ENCODE results near the gene ZNF57. TPM values are rescaled to one million over a fixed set of nuclear protein-coding genes. Genes with fewer than 3 reads are reported as not detected.
"Not testable (repeated sequence)": the region's sequence is repeated elsewhere in the genome, so short reads cannot be mapped to it uniquely, and the experiment has no call there.

ZNF57 gene
- total RNA-seq, 6 experiments from 2014 or later: 0.98 to 2.9 (median 1.7) TPM

- DNase-seq (no peak), ATAC-seq (no peak)
- Histone ChIP-seq H3K4me1 (no peaks in the 10 kb centered on the region), H3K4me3 (no peak overlapping the region), H3K9me3 (peaks cover 0 to 29% (median 7%) of the 10 kb centered on the region in 4 donors), H3K27me3 (no peaks in the 10 kb centered on the region), H3K27ac (no peak overlapping the region), H3K36me3 (peaks cover 0 to 32% (median 21%) of the 10 kb centered on the region in 4 donors)
- no peak for TF ChIP-seq POLR2A (IDR thresholded peaks at IDR 0.05)
- TF ChIP-seq, protein P1, sequence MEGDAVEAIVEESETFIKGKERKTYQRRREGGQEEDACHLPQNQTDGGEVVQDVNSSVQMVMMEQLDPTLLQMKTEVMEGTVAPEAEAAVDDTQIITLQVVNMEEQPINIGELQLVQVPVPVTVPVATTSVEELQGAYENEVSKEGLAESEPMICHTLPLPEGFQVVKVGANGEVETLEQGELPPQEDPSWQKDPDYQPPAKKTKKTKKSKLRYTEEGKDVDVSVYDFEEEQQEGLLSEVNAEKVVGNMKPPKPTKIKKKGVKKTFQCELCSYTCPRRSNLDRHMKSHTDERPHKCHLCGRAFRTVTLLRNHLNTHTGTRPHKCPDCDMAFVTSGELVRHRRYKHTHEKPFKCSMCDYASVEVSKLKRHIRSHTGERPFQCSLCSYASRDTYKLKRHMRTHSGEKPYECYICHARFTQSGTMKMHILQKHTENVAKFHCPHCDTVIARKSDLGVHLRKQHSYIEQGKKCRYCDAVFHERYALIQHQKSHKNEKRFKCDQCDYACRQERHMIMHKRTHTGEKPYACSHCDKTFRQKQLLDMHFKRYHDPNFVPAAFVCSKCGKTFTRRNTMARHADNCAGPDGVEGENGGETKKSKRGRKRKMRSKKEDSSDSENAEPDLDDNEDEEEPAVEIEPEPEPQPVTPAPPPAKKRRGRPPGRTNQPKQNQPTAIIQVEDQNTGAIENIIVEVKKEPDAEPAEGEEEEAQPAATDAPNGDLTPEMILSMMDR (IDR thresholded peaks at IDR 0.05): no peak
- intact Hi-C loops (cut with DNase I): no loop called here
- 99% methylated on average over 14 of the region's 18 CpGs for WGBS (ENCODE audit: insufficient coverage, low coverage, low lambda C conversion rate, missing lambda C conversion rate)
These were observed 32.8 kb downstream of the ZNF57 start for GRCh38 chr19:2933490-2933910.

GRCh38 chr19:2935863-2936262 lies 35.1 kb downstream of the ZNF57 start:
- ATAC-seq; H3K4me3 ChIP-seq; H3K4me1 ChIP-seq; H3K27me3 ChIP-seq; intact Hi-C loops (cut with DNase I); DNase-seq; H3K27ac ChIP-seq: not testable (repeated sequence)
- 100% methylated on average over 4 of the region's 4 CpGs for WGBS (ENCODE audit: insufficient coverage, low coverage, low lambda C conversion rate, missing lambda C conversion rate)
- peaks cover 0 to 29% (median 7%) of the 10 kb centered on the region in 4 donors for H3K9me3 ChIP-seq
- peaks cover 0 to 38% (median 21%) of the 10 kb centered on the region in 4 donors for H3K36me3 ChIP-seq

- H3K36me3 ChIP-seq: peaks cover 0 to 9% (median under 1%) of the 10 kb centered on the region in 4 donors
- WGBS (ENCODE audit: insufficient coverage, low coverage, low lambda C conversion rate, missing lambda C conversion rate): 66% methylated on average over 11 of the region's 14 CpGs
- DNase-seq (no peak), ATAC-seq (no peak)
- H3K27ac ChIP-seq: no peak overlapping the region
- intact Hi-C loops (cut with DNase I): no loop called here
- TF ChIP-seq, protein P1 (IDR thresholded peaks at IDR 0.05): no peak
- no peak for TF ChIP-seq POLR2A (IDR thresholded peaks at IDR 0.05)
- no peaks in the 10 kb centered on the region for H3K27me3 ChIP-seq
- H3K4me1 ChIP-seq: peaks cover 0 to 11% (median 0%) of the 10 kb centered on the region in 4 donors
- H3K4me3 ChIP-seq: no peak overlapping the region
- no peaks in the 10 kb centered on the region for H3K9me3 ChIP-seq
These were observed 42.4 kb downstream of the ZNF57 start for GRCh38 chr19:2942928-2943640.

GRCh38 chr19:2944403-2944774 lies 43.7 kb downstream of the ZNF57 start:
- 4% methylated on average over 8 of the region's 23 CpGs for WGBS (ENCODE audit: insufficient coverage, low coverage, low lambda C conversion rate, missing lambda C conversion rate)
- no peak for DNase-seq
- ATAC-seq: no peak
- Histone ChIP-seq H3K36me3 (peaks cover 0 to 2% (median 0%) of the 10 kb centered on the region in 4 donors), H3K9me3 (no peaks in the 10 kb centered on the region), H3K27me3 (no peaks in the 10 kb centered on the region), H3K4me3 (peak overlapping the region; percentile 61 to 76 (median 65)), H3K4me1 (peaks cover 0 to 17% (median 4%) of the 10 kb centered on the region in 4 donors), H3K27ac (peak overlapping the region in 2 of 3 donors; percentile 56 to 81)
- intact Hi-C loops (cut with DNase I): no loop called here
- TF ChIP-seq, protein P1 (IDR thresholded peaks at IDR 0.05): no peak
- TF ChIP-seq POLR2A (IDR thresholded peaks at IDR 0.05): no peak
